B cell (primary cell): ENCODE results near the gene GNE. TPM values are rescaled to one million over a fixed set of nuclear protein-coding genes. Genes with fewer than 3 reads are reported as not detected.

Source experiments
- ATAC-seq: fragments of 200-7000 bp; cut with Tn5 transposase; one replicate; pipeline ENCODE4 v1.10.0; 2021; ENCODE audit warnings: low read depth, mild to moderate bottlenecking, moderate number of reproducible peaks, moderate library complexity
- CTCF ChIA-PET: fragments of 350-600 bp; sonication (Branson Sonifier 250); formaldehyde crosslinking; loops from one replicate; lab custom pipeline; 2021; ENCODE audit warnings: antibody characterized with exemption, inconsistent platforms; lab: Charles Lee
- POLR2A ChIA-PET: fragments of 350-600 bp; sonication (Branson Sonifier 250); formaldehyde crosslinking; loops from one replicate; lab custom pipeline; 2021; ENCODE audit warnings: antibody characterized with exemption; lab: Charles Lee
- DNase-seq: peaks from one replicate; pipeline ENCODE4 v3.0.0; 2013
- H2AFZ ChIP-seq: 2 replicates; pipeline ENCODE4 v1.6.1; 2012; ENCODE audit warnings: mild to moderate bottlenecking, low read depth, low read length; ENCODE audit not compliant: insufficient read depth, poor library complexity, severe bottlenecking
- H3K27ac ChIP-seq, 2 donors: 1 replicate in 1 of 2; 2 replicates in 1 of 2; pipeline ENCODE4 v1.5.1; 2012 to 2013; ENCODE audit warnings: low read length in 2 of 2, mild to moderate bottlenecking in 2 of 2, moderate library complexity in 1 of 2
- H3K27me3 ChIP-seq, 4 experiments: fragments of 200-600 bp in 1 of 4; sonication (generic) in 1 of 4; replicated peaks in 1 of 4; 1 replicate in 2 of 4; 2 replicates in 2 of 4; pipeline versions ENCODE4 v1.6.1 to v1.7.0; 2013 to 2016; ENCODE audit warnings: low read length in 3 of 4, mild to moderate bottlenecking in 2 of 4, mixed read lengths in 1 of 4, moderate library complexity in 1 of 4; ENCODE audit not compliant: insufficient read depth in 4 of 4, control insufficient read depth in 3 of 4; ENCODE audit errors: control extremely low read depth in 1 of 4
- H3K36me3 ChIP-seq, 2 experiments: replicated peaks in 1 of 2; 1 replicate in 1 of 2; 2 replicates in 1 of 2; pipeline versions ENCODE4 v1.6.1 to v1.7.1; 2013; ENCODE audit warnings: low read length in 1 of 2; ENCODE audit not compliant: insufficient read depth in 2 of 2, control insufficient read depth in 1 of 2; ENCODE audit errors: control extremely low read depth in 1 of 2, extremely low read depth in 1 of 2
- H3K4me1 ChIP-seq, 2 donors: fragments of 200-600 bp in 1 of 2; sonication (generic) in 1 of 2; 1 replicate in 1 of 2; 2 replicates in 1 of 2; pipeline versions ENCODE4 v1.5.1 to v1.6.1; 2013 to 2017; ENCODE audit warnings: low read length in 2 of 2; ENCODE audit not compliant: control insufficient read depth in 2 of 2, insufficient read depth in 2 of 2
- H3K4me2 ChIP-seq: replicated peaks from 2 replicates; pipeline ENCODE3; 2012; ENCODE audit warnings: mild to moderate bottlenecking, low read depth, low read length; ENCODE audit not compliant: poor library complexity, severe bottlenecking
- H3K4me3 ChIP-seq, 5 experiments: fragments of 200-600 bp in 1 of 5; sonication (generic) in 1 of 5; 1 replicate in 3 of 5; 2 replicates in 2 of 5; pipeline versions ENCODE4 v1.5.1 to v1.7.0; 2011 to 2016; ENCODE audit warnings: low read length in 4 of 5, mild to moderate bottlenecking in 4 of 5, low read depth in 2 of 5, control low read depth in 1 of 5, moderate library complexity in 1 of 5; ENCODE audit not compliant: insufficient read depth in 1 of 5; ENCODE audit errors: control extremely low read depth in 1 of 5, extremely low read depth in 1 of 5
- H3K79me2 ChIP-seq: fragments of 200-600 bp; sonication (generic); one replicate; pipeline ENCODE4 v1.6.0; 2016; ENCODE audit warnings: low read length; ENCODE audit not compliant: control insufficient read depth, insufficient read depth
- H3K9ac ChIP-seq: fragments of 200-600 bp; sonication (generic); 2 replicates; pipeline ENCODE4 v1.6.1; 2017; ENCODE audit warnings: mild to moderate bottlenecking, low read length, moderate library complexity
- H3K9me3 ChIP-seq, 3 donors: one replicate each; pipeline versions ENCODE4 v1.6.1 to v1.7.1; 2013; ENCODE audit warnings: low read length in 2 of 3; ENCODE audit not compliant: control insufficient read depth in 2 of 3, insufficient read depth in 1 of 3; ENCODE audit errors: control extremely low read depth in 1 of 3
- H4K20me1 ChIP-seq: 2 replicates; pipeline ENCODE4 v1.6.0; 2012; ENCODE audit warnings: mild to moderate bottlenecking, low read length; ENCODE audit not compliant: insufficient read depth, control insufficient read depth, poor library complexity, severe bottlenecking
- H3K27ac Mint-ChIP-seq: one replicate; pipeline ENCODE4 v1.8.0; 2021; ENCODE audit warnings: mixed read lengths
- H3K27me3 Mint-ChIP-seq: one replicate; pipeline ENCODE4 v1.8.0; 2021; ENCODE audit warnings: mixed read lengths
- H3K4me1 Mint-ChIP-seq: one replicate; pipeline ENCODE4 v1.8.0; 2021; ENCODE audit warnings: mixed read lengths
- H3K4me3 Mint-ChIP-seq: one replicate; pipeline ENCODE4 v1.8.0; 2021; ENCODE audit warnings: mixed read lengths
- H3K9me3 Mint-ChIP-seq: one replicate; pipeline ENCODE4 v1.8.0; 2022; ENCODE audit warnings: mixed read lengths; ENCODE audit not compliant: insufficient read depth
- CTCF ChIP-seq: fragments of 200-600 bp; IDR thresholded peaks from one replicate; pipeline ENCODE4 v1.8.0; 2022; ENCODE audit warnings: antibody characterized with exemption, mild to moderate bottlenecking
- EZH2 ChIP-seq: IDR thresholded peaks from 2 replicates; pipeline ENCODE4 v1.6.1; 2012; ENCODE audit warnings: borderline replicate concordance, low read depth, mild to moderate bottlenecking, moderate library complexity, low read length; ENCODE audit not compliant: insufficient read depth, poor library complexity, severe bottlenecking
- WGBS: methylation state at CpG from one replicate; pipeline ENCODE4 v1.1.5; 2013; ENCODE audit warnings: missing lambda C conversion rate; ENCODE audit not compliant: insufficient coverage; 5-methylcytosine and 5-hydroxymethylcytosine counted together
- intact Hi-C: fragments of 100-400 bp; cut with micrococcal nuclease; formaldehyde crosslinking; loops from one replicate; pipeline ENCODE4 v1.10.0; 2022
- polyA plus RNA-seq: library from polyadenylated mRNA; depleted of rRNA; stranded (reverse); fragments of >200 nt; gene quantifications from 2 replicates; pipeline ENCODE4 v1.2.3, GENCODE V29; 2012
- total RNA-seq, 2 donors: library from RNA; stranded (reverse); fragments of 120-200 nt in 1 of 2; gene quantifications; 1 replicate in 1 of 2; 2 replicates in 1 of 2; pipeline versions ENCODE4 v1.2.3 to v1.2.4, GENCODE V29; 2013 to 2022

Gene GNE
- total and polyA plus RNA-seq, 2 donors (not counting 1 experiment from before 2014, with no cell fraction given), result 8.3 to 20.6 TPM

- ATAC-seq (no peak), DNase-seq (no peak)
- peaks cover 47% of the 10 kb centered on the region for H3K4me1 Mint-ChIP-seq
- no peak overlapping the region for H3K4me3 Mint-ChIP-seq
- CTCF ChIA-PET, result interaction anchor here (0.5 to 0.6 kb wide), 2 partner anchors 198 to 1322 kb away, joined by 3 read pairs; no protein-coding TSS in a partner anchor
- H3K9me3 Mint-ChIP-seq, result no peaks in the 10 kb centered on the region
- Histone ChIP-seq H3K9ac (no peak overlapping the region), H3K36me3 (peaks cover 5 to 35% of the 10 kb centered on the region in 2 experiments), H4K20me1 (peaks cover 55% of the 10 kb centered on the region), H3K4me2 (no peak overlapping the region), H3K4me3 (no peak overlapping the region), H3K27ac (no peak overlapping the region), H3K79me2 (peaks cover 83% of the 10 kb centered on the region), H3K9me3 (no peaks in the 10 kb centered on the region), H3K4me1 (peaks cover 28 to 37% of the 10 kb centered on the region in 2 donors), H3K27me3 (no peaks in the 10 kb centered on the region), H2AFZ (no peak overlapping the region)
- POLR2A ChIA-PET, result interaction anchor here (0.6 kb wide), 1 partner anchor 28 kb away, joined by 3 read pairs; no protein-coding TSS in a partner anchor
- intact Hi-C loops, result loop anchor here (5.0 kb wide), 3 partner anchors 278 to 462 kb away; partner anchors contain the start of genes CREB3 and TLN1
- 98% methylated on average over 4 of the region's 4 CpGs for WGBS
- no peak overlapping the region for H3K27ac Mint-ChIP-seq
- H3K27me3 Mint-ChIP-seq, result no peaks in the 10 kb centered on the region
- TF ChIP-seq EZH2 (no peak), CTCF (no peak)
Observed at GRCh38 chr9:36194326-36195000, 63.8 kb downstream of the GNE start.

GRCh38 chr9:36193023-36193422 lies 65.2 kb downstream of the GNE start:
- H3K27me3 Mint-ChIP-seq, result no peaks in the 10 kb centered on the region
- 79% methylated on average over 3 of the region's 3 CpGs for WGBS
- Histone ChIP-seq H3K4me1 (peaks cover 28 to 37% of the 10 kb centered on the region in 2 donors), H3K27me3 (no peaks in the 10 kb centered on the region), H3K4me2 (peak overlapping the region; percentile 91), H3K4me3 (peak overlapping the region in 1 of 5 experiments; percentile 92), H3K9ac (peak overlapping the region; percentile 31), H3K9me3 (no peaks in the 10 kb centered on the region), H4K20me1 (peaks cover 55% of the 10 kb centered on the region), H2AFZ (no peak overlapping the region), H3K36me3 (peaks cover 1 to 25% of the 10 kb centered on the region in 2 experiments), H3K79me2 (peaks cover 70% of the 10 kb centered on the region), H3K27ac (no peak overlapping the region)
- no peaks in the 10 kb centered on the region for H3K9me3 Mint-ChIP-seq
- no peak for ATAC-seq
- H3K27ac Mint-ChIP-seq, result no peak overlapping the region
- intact Hi-C loops, result loop anchor here (5.0 kb wide), 3 partner anchors 279 to 461 kb away; partner anchors contain the start of genes CREB3 and TLN1
- ChIA-PET POLR2A (no interaction called here), CTCF (interaction anchor here (0.7 to 7.1 kb wide), 3 partner anchors 25 to 136 kb away, joined by 3 to 44 read pairs (median 4); partner anchors contain the start of gene CCIN)
- TF ChIP-seq CTCF (no peak), EZH2 (no peak)
- no peak for DNase-seq
- peaks cover 48% of the 10 kb centered on the region for H3K4me1 Mint-ChIP-seq
- peak overlapping the region; percentile 91 for H3K4me3 Mint-ChIP-seq
